Measurements from ENCODE around the gene CD300C. TPM values are rescaled to one million over a fixed set of nuclear protein-coding genes. Genes with fewer than 3 reads are reported as not detected.

The CD300C gene
- total RNA-seq: not detected in 2 replicates

GRCh38 chr17:74545843-74546230, at the start of gene CD300C:
Gene CD300C (minus strand): TSS chr17:74546115. CDS start chr17:74545782, 333 bp downstream.

GRCh38 chr17:74592087-74592990, 46.4 kb upstream of the CD300C start, which contains the start of gene CD300LD:
Gene CD300LD (minus strand): TSS chr17:74592283. CDS start chr17:74592202, 81 bp downstream.

GRCh38 chr17:74567397-74567796, 21.5 kb upstream of the CD300C start, which contains the start of gene CD300H:
Gene CD300H (minus strand): TSS chr17:74567509.

GRCh38 chr17:74531231-74531761, 14.6 kb downstream of the CD300C start, which contains the start of gene CD300LB:
Gene CD300LB (minus strand): TSS chr17:74531475. CDS start chr17:74531350, 125 bp downstream.

Other genes starting within 250 kb of the CD300C start
- under 0.01 TPM in 1 of 2 replicates, not detected in the other for gene KIF19, start 219.9 kb downstream of the CD300C start, total RNA-seq
- gene BTBD17, start 184.2 kb downstream of the CD300C start, total RNA-seq: 0.17 TPM in 1 of 2 replicates, not detected in the other
- 1.3 TPM in 1 of 2 replicates, not detected in the other for gene GPR142, start 178.6 kb downstream of the CD300C start, total RNA-seq
- 2.3 and 4.8 TPM in 2 replicates for gene GPRC5C, start 114.0 kb downstream of the CD300C start, total RNA-seq
- gene CD300A, start 79.5 kb downstream of the CD300C start, total RNA-seq: 0.50 TPM in 1 of 2 replicates, not detected in the other
- gene CD300LB, start 14.6 kb downstream of the CD300C start, total RNA-seq: under 0.01 TPM in 1 of 2 replicates, not detected in the other
- gene CD300H, start 21.4 kb upstream of the CD300C start, total RNA-seq: not detected in 2 replicates
- not detected in 2 replicates for gene CD300LD, start 46.2 kb upstream of the CD300C start, total RNA-seq
- not detected in 2 replicates for gene CD300E, start 77.6 kb upstream of the CD300C start, total RNA-seq
- gene CD300LF, start 166.8 kb upstream of the CD300C start, total RNA-seq: not detected in 2 replicates
- 0.83 and 0.87 TPM in 2 replicates for gene RAB37, start 191.1 kb upstream of the CD300C start, total RNA-seq
- 10.6 and 12.4 TPM in 2 replicates for gene NHERF1, start 202.5 kb upstream of the CD300C start, total RNA-seq
- gene NAT9, start 230.2 kb upstream of the CD300C start, total RNA-seq: 38.3 and 44.2 TPM in 2 replicates

Data from smooth muscle cell of trachea (primary cell).